HepG2 (cell line): Measurements from ENCODE around the gene CFAP221. TPM values are rescaled to one million over a fixed set of nuclear protein-coding genes. Genes with fewer than 3 reads are reported as not detected.

Experiments
- ATRX ChIP-seq: sonication (generic); formaldehyde crosslinking; IDR thresholded peaks from 2 replicates; pipeline ENCODE4 v1.4.0; 2020; ENCODE audit warnings: missing genetic modification reagents, borderline replicate concordance
- HDAC2 ChIP-seq: sonication (generic); formaldehyde crosslinking; IDR thresholded peaks from 2 replicates; pipeline ENCODE4 v1.4.0; 2020; ENCODE audit warnings: missing genetic modification reagents
- JARID2 ChIP-seq: sonication (generic); formaldehyde crosslinking; IDR thresholded peaks from 2 replicates; pipeline ENCODE4 v1.8.1; 2023; ENCODE audit warnings: missing genetic modification reagents, inconsistent platforms; ENCODE audit not compliant: insufficient replicate concordance
- KDM5B ChIP-seq: sonication (generic); formaldehyde crosslinking; IDR thresholded peaks from 2 replicates; pipeline ENCODE4 v1.4.0; 2020; ENCODE audit warnings: missing genetic modification reagents, mild to moderate bottlenecking, borderline replicate concordance
- KMT2A ChIP-seq: sonication (generic); formaldehyde crosslinking; IDR thresholded peaks from 2 replicates; pipeline ENCODE4 v1.4.0; 2020; ENCODE audit warnings: missing genetic modification reagents
- MIXL1 ChIP-seq: IDR thresholded peaks from 2 replicates; pipeline ENCODE4 v1.6.1; 2016
- POLR2AphosphoS2 ChIP-seq: IDR thresholded peaks from 2 replicates; pipeline ENCODE4 v1.6.1; 2011; ENCODE audit warnings: low read depth, low read length, improper control_type of control experiment
- RFXANK ChIP-seq: IDR thresholded peaks from 2 replicates; pipeline ENCODE4 v1.6.1; 2016
- SRSF9 ChIP-seq: fragments of 200-400 bp; formaldehyde crosslinking; IDR thresholded peaks from 2 replicates; pipeline ENCODE4 v1.6.1; 2018; ENCODE audit warnings: borderline replicate concordance, mild to moderate bottlenecking, low read depth, low read length; ENCODE audit not compliant: insufficient read depth, poor library complexity, severe bottlenecking
- TAF1 ChIP-seq: sonication (generic); formaldehyde crosslinking; IDR thresholded peaks from 2 replicates; pipeline ENCODE4 v1.4.0; 2020; ENCODE audit warnings: missing genetic modification reagents
- TP53 ChIP-seq: sonication (generic); formaldehyde crosslinking; conservative IDR thresholded peaks from 2 replicates; pipeline ENCODE4 v1.4.0; 2020; ENCODE audit warnings: missing genetic modification reagents
- USF2 ChIP-seq, 2 experiments: sonication (generic) in 1 of 2; formaldehyde crosslinking in 1 of 2; IDR thresholded peaks; 2 replicates each; pipeline versions ENCODE4 v1.5.1 to v1.6.1; 2011 to 2020; ENCODE audit warnings: borderline replicate concordance in 1 of 2, low read depth in 1 of 2, low read length in 1 of 2, mild to moderate bottlenecking in 1 of 2, missing genetic modification reagents in 1 of 2, moderate library complexity in 1 of 2
- ZNF501 ChIP-seq: sonication (generic); formaldehyde crosslinking; IDR thresholded peaks from 2 replicates; pipeline ENCODE4 v1.5.1; 2020; ENCODE audit warnings: mild to moderate bottlenecking, moderate library complexity, missing genetic modification reagents
- ZNF510 ChIP-seq: sonication (generic); formaldehyde crosslinking; IDR thresholded peaks from 2 replicates; pipeline ENCODE4 v1.4.0; 2020; ENCODE audit warnings: low read depth, mild to moderate bottlenecking, missing genetic modification reagents
- ZNF576 ChIP-seq: sonication (generic); formaldehyde crosslinking; IDR thresholded peaks from 2 replicates; pipeline ENCODE4 v1.4.0; 2020; ENCODE audit warnings: mild to moderate bottlenecking, missing genetic modification reagents
- ZSCAN20 ChIP-seq: sonication (generic); formaldehyde crosslinking; IDR thresholded peaks from 2 replicates; pipeline ENCODE4 v1.4.0; 2020; ENCODE audit warnings: missing genetic modification reagents, mild to moderate bottlenecking, borderline replicate concordance
- ZSCAN25 ChIP-seq: sonication (generic); formaldehyde crosslinking; IDR thresholded peaks from 2 replicates; pipeline ENCODE4 v1.8.0; 2022; ENCODE audit warnings: mild to moderate bottlenecking, missing genetic modification reagents
- polyA plus RNA-seq, 8 experiments: library from polyadenylated mRNA; depleted of rRNA in 3 of 8; stranded (reverse) in 7 of 8; unstranded in 1 of 8; fragments of >200 nt; fragmentation: Illumina TruSeq in 4 of 8; extraction: Trizol in 4 of 8; gene quantifications; 2 replicates each; pipeline versions ENCODE4 v1.2.1 to v1.2.3, GENCODE V29; 2011 to 2016; ENCODE audit warnings: low read depth in 4 of 8, missing spikeins in 1 of 8, mixed read lengths in 1 of 8; ENCODE audit not compliant: insufficient read depth in 1 of 8
- total RNA-seq, 5 experiments: library from RNA; depleted of rRNA; stranded (reverse); fragments of >200 nt; fragmentation: Illumina TruSeq; extraction: Trizol; gene quantifications; 2 replicates each; pipeline ENCODE4 v1.2.3, GENCODE V29; 2016; ENCODE audit warnings: low read depth in 1 of 5
- TF ChIP-seq, protein P1 (sequence below): sonication (generic); formaldehyde crosslinking; conservative IDR thresholded peaks from 2 replicates; pipeline ENCODE4 v1.4.0; 2020; ENCODE audit warnings: missing genetic modification reagents
- TF ChIP-seq, protein P2 (sequence below): IDR thresholded peaks from 2 replicates; pipeline ENCODE4 v1.6.1; 2016; ENCODE audit warnings: missing compliant biosample characterization, missing genetic modification reagents, borderline replicate concordance

Gene CFAP221
- total and polyA plus RNA-seq, 2 of the 13 experiments (the other 11 are each of a cell fraction or from before 2014, with no cell fraction given), result not detected

DNA sequence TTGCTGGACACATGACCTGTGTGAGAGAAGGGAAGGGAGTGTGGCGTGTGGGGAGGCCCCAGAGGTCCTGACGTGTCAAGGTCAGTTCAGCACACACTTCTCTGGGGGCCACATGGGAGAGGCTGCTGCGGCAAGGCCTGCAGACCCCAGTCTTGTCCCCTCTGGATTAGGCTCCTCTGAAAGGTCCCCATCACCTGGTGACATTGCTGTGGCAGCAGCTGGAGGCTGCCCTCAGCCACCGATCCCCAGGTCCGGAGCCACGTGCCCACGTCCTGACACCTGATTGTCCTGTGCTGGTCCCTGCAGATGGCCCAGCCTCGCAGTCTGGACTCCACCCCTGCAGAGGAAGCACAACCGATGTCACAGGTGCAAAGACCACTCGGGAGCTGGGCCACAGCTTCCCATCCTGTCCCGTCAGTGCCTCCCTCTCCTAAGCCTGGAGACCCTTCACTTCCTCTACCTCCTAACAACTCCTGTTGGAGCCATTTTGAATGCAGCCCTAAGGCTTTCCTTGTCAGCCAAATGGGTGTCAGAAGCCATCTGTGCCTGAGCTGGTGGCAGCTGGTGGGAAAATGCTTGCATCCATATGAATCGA, 147.5 kb downstream of the CFAP221 start (continued):
- TF ChIP-seq, protein P1, sequence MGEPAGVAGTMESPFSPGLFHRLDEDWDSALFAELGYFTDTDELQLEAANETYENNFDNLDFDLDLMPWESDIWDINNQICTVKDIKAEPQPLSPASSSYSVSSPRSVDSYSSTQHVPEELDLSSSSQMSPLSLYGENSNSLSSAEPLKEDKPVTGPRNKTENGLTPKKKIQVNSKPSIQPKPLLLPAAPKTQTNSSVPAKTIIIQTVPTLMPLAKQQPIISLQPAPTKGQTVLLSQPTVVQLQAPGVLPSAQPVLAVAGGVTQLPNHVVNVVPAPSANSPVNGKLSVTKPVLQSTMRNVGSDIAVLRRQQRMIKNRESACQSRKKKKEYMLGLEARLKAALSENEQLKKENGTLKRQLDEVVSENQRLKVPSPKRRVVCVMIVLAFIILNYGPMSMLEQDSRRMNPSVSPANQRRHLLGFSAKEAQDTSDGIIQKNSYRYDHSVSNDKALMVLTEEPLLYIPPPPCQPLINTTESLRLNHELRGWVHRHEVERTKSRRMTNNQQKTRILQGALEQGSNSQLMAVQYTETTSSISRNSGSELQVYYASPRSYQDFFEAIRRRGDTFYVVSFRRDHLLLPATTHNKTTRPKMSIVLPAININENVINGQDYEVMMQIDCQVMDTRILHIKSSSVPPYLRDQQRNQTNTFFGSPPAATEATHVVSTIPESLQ (CRISPR knock-in tag), result no peak
- no peak for TF ChIP-seq POLR2AphosphoS2
- TF ChIP-seq RFXANK, result no peak
- TF ChIP-seq ZNF576 (CRISPR knock-in tag), result no peak
- 0 out of 2 replicates have a peak, but pooled peaks have one; percentile 14 for TF ChIP-seq MIXL1
- TF ChIP-seq HDAC2, result peak; percentile 49; the same call in 1 of the 2 replicates
- TF ChIP-seq JARID2 (CRISPR knock-in tag), result peak; percentile 48
- TF ChIP-seq ZNF510 (CRISPR knock-in tag), result no peak
- TF ChIP-seq, protein P2, sequence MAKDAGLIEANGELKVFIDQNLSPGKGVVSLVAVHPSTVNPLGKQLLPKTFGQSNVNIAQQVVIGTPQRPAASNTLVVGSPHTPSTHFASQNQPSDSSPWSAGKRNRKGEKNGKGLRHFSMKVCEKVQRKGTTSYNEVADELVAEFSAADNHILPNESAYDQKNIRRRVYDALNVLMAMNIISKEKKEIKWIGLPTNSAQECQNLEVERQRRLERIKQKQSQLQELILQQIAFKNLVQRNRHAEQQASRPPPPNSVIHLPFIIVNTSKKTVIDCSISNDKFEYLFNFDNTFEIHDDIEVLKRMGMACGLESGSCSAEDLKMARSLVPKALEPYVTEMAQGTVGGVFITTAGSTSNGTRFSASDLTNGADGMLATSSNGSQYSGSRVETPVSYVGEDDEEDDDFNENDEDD, result peak; percentile 38; the same call in 1 of the 2 replicates
- peak; percentile 93 for TF ChIP-seq ZSCAN25
- TF ChIP-seq ZSCAN20, result no peak
- TF ChIP-seq ATRX (CRISPR knock-in tag), result 0 out of 2 replicates have a peak, but pooled peaks have one; percentile 50
- no peak for TF ChIP-seq TP53 (CRISPR knock-in tag)
- TF ChIP-seq ZNF501 (CRISPR knock-in tag), result peak; percentile 8; the same call in 1 of the 2 replicates
- no peak for TF ChIP-seq KMT2A (CRISPR knock-in tag)
- TF ChIP-seq SRSF9, result no peak
- TF ChIP-seq KDM5B (CRISPR knock-in tag), result no peak
- no peak for TF ChIP-seq TAF1
- TF ChIP-seq USF2 (IDR thresholded peaks at IDR 0.05; ENCODE audit: low read depth, low read length), result 0 out of 2 replicates have a peak, but pooled peaks have one; percentile 2
- peak; percentile 74 for TF ChIP-seq USF2 (CRISPR knock-in tag; IDR thresholded peaks at IDR 0.05; ENCODE audit: borderline replicate concordance)
